ENCODE data around the gene SERPINF2.
"Not testable (repeated sequence)": the region's sequence is repeated elsewhere in the genome, so short reads cannot be mapped to it uniquely, and the experiment has no call there.

Gene SERPINF2

GRCh38 chr17:1716912-1717695, 25.6 kb upstream of the SERPINF2 start:
- peak; percentile 78 for DNase-seq

- DNase-seq, result no peak
Observed at GRCh38 chr17:1718362-1719165, 24.1 kb upstream of the SERPINF2 start.

GRCh38 chr17:1720856-1721386, 21.8 kb upstream of the SERPINF2 start:
- DNase-seq, result no peak

- DNase-seq, result not testable (repeated sequence)
Observed at GRCh38 chr17:1722022-1722421, 20.6 kb upstream of the SERPINF2 start.

GRCh38 chr17:1724351-1724868, 18.3 kb upstream of the SERPINF2 start, which contains the start of gene WDR81:
WDR81 (plus strand) TSS chr17:1724704; CDS start chr17:1724960, 256 bp downstream.
- DNase-seq, result no peak

- DNase-seq, result no peak
Observed at GRCh38 chr17:1724869-1725641, 17.6 kb upstream of the SERPINF2 start.

- no peak for DNase-seq
Observed at GRCh38 chr17:1725642-1726511, 16.8 kb upstream of the SERPINF2 start.

- DNase-seq, result no peak
Observed at GRCh38 chr17:1726626-1727257, 15.9 kb upstream of the SERPINF2 start.

GRCh38 chr17:1727258-1727789, 15.3 kb upstream of the SERPINF2 start:
- no peak for DNase-seq

GRCh38 chr17:1727876-1728630, 14.6 kb upstream of the SERPINF2 start:
- no peak for DNase-seq

GRCh38 chr17:1729966-1730325, 12.7 kb upstream of the SERPINF2 start:
- DNase-seq, result no peak

- no peak for DNase-seq
Observed at GRCh38 chr17:1730326-1731193, 12.1 kb upstream of the SERPINF2 start.

- no peak for DNase-seq
Observed at GRCh38 chr17:1731194-1731506, 11.5 kb upstream of the SERPINF2 start.

- DNase-seq, result no peak
Observed at GRCh38 chr17:1732241-1732832, 10.3 kb upstream of the SERPINF2 start.

- no peak for DNase-seq
Observed at GRCh38 chr17:1732833-1733321, 9.8 kb upstream of the SERPINF2 start.

GRCh38 chr17:1733759-1734158, 8.9 kb upstream of the SERPINF2 start:
- DNase-seq, result no peak

- no peak for DNase-seq
Observed at GRCh38 chr17:1735418-1735817, 7.3 kb upstream of the SERPINF2 start.

GRCh38 chr17:1735834-1736347, 6.8 kb upstream of the SERPINF2 start:
- no peak for DNase-seq

All from NCI-H187 treated with DMSO at 0.1 percent for 48 hours (cell line).